ENCODE data around the gene GUCY1A2.
"Not testable (repeated sequence)": the region's sequence is repeated elsewhere in the genome, so short reads cannot be mapped to it uniquely, and the experiment has no call there.

The GUCY1A2 gene

DNA sequence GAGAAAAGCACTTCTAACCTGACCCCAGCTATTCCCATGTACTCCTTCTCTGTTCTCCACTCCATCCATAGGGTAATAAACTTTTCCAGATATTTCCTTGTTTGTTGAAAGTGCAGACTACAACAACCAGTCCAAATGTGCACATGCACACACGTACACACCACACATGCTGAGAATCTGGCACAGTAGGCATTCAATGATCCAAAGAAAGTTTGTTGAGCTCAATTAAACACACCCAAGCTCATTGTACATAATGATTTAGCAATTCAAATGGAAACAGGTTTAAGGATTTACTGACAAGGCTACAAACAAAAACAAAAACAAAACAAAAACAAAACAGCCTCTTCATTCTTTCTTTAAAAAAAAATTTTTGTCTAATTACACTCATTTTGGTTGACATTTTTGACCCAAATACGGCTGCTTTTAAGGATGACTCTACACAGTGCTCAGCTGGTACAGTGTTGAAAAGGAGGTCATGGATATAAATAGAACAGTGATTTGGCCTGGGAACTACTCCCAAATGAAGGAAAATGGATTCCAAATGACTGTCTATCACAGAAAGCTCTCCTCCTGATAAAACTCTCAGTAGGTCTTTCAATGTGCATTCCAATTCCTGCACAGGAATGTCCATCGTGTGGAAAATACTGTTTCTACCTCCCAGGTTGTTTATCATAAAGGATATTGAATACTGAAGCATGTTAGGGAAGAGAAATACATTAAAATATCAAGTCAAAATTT lies 232.2 kb downstream of the GUCY1A2 start:
- Histone ChIP-seq H3K27ac (ENCODE audit: poor library complexity, severe bottlenecking) (no peak overlapping the region), H3K27me3 (ENCODE audit: insufficient read depth, poor library complexity, severe bottlenecking) (no peaks in the 10 kb centered on the region), H3K36me3 (ENCODE audit: low read depth) (no peaks in the 10 kb centered on the region), H3K4me3 (ENCODE audit: severe bottlenecking) (no peak overlapping the region), H3K9me3 (ENCODE audit: severe bottlenecking) (no peaks in the 10 kb centered on the region), H3K4me1 (ENCODE audit: insufficient read depth, poor library complexity, severe bottlenecking) (no peaks in the 10 kb centered on the region)
- ATAC-seq (ENCODE audit: low read depth) (no peak), DNase-seq (ENCODE audit: low spot score) (no peak)
- TF ChIP-seq, protein P1, sequence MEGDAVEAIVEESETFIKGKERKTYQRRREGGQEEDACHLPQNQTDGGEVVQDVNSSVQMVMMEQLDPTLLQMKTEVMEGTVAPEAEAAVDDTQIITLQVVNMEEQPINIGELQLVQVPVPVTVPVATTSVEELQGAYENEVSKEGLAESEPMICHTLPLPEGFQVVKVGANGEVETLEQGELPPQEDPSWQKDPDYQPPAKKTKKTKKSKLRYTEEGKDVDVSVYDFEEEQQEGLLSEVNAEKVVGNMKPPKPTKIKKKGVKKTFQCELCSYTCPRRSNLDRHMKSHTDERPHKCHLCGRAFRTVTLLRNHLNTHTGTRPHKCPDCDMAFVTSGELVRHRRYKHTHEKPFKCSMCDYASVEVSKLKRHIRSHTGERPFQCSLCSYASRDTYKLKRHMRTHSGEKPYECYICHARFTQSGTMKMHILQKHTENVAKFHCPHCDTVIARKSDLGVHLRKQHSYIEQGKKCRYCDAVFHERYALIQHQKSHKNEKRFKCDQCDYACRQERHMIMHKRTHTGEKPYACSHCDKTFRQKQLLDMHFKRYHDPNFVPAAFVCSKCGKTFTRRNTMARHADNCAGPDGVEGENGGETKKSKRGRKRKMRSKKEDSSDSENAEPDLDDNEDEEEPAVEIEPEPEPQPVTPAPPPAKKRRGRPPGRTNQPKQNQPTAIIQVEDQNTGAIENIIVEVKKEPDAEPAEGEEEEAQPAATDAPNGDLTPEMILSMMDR (IDR thresholded peaks at IDR 0.05; ENCODE audit: poor library complexity, severe bottlenecking), result no peak

DNA sequence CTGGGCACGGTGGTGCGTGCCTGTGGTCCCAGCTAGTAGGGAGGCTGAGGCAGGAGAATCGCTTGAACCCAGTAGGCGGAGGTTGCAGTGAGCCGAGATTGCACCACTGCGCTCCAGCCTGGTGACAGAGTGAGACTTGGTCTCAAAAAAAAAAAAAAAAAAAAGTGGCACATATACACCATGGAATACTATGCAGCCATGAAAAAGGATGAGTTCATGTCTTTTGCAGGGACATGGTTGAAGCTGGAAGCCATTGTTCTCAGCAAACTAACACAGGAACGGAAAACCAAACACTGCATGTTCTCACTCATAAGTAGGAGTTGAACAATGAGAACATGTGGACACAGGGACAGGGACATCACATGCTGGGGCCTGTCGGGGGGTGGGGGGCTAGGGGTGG lies 241.0 kb downstream of the GUCY1A2 start:
- H3K27ac ChIP-seq (ENCODE audit: poor library complexity, severe bottlenecking); H3K4me3 ChIP-seq (ENCODE audit: severe bottlenecking); H3K27me3 ChIP-seq (ENCODE audit: insufficient read depth, poor library complexity, severe bottlenecking); ATAC-seq (ENCODE audit: low read depth); DNase-seq (ENCODE audit: low spot score); H3K9me3 ChIP-seq (ENCODE audit: severe bottlenecking); H3K36me3 ChIP-seq (ENCODE audit: low read depth); H3K4me1 ChIP-seq (ENCODE audit: insufficient read depth, poor library complexity, severe bottlenecking): not testable (repeated sequence)

DNA sequence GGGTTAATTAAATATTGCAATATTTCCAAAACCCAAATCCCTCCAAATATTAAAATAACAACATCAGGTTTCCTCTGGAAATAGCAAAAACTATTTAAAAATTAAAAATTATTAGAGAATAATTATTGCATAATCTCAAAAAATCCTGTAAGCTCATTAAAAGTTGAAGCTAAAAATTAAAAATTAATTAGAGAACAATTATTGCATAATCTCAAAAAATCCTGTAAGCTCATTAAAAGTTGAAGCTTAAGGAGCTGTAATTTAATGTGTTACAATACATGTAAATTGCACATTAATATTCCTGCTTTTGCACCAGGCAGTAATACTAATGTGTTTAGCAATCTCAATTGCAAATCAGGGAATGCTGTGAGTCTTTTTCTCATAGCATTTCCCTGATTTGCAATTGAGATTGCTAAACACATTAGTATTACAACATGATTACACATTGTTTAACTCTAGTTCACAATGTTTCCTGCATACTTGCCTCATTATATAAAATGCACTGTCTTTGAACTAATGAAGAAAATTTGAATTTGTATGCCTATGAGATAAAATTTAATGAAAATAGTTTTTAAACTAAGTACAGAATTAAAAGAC lies 247.7 kb downstream of the GUCY1A2 start:
- Histone ChIP-seq H3K27me3 (ENCODE audit: insufficient read depth, poor library complexity, severe bottlenecking) (peaks cover 5% of the 10 kb centered on the region), H3K36me3 (ENCODE audit: low read depth) (no peaks in the 10 kb centered on the region), H3K9me3 (ENCODE audit: severe bottlenecking) (no peaks in the 10 kb centered on the region), H3K4me1 (ENCODE audit: insufficient read depth, poor library complexity, severe bottlenecking) (no peaks in the 10 kb centered on the region), H3K4me3 (ENCODE audit: severe bottlenecking) (no peak overlapping the region), H3K27ac (ENCODE audit: poor library complexity, severe bottlenecking) (no peak overlapping the region)
- no peak for ATAC-seq (ENCODE audit: low read depth)
- no peak for DNase-seq (ENCODE audit: low spot score)
- TF ChIP-seq, protein P1 (IDR thresholded peaks at IDR 0.05; ENCODE audit: poor library complexity, severe bottlenecking), result no peak

DNA sequence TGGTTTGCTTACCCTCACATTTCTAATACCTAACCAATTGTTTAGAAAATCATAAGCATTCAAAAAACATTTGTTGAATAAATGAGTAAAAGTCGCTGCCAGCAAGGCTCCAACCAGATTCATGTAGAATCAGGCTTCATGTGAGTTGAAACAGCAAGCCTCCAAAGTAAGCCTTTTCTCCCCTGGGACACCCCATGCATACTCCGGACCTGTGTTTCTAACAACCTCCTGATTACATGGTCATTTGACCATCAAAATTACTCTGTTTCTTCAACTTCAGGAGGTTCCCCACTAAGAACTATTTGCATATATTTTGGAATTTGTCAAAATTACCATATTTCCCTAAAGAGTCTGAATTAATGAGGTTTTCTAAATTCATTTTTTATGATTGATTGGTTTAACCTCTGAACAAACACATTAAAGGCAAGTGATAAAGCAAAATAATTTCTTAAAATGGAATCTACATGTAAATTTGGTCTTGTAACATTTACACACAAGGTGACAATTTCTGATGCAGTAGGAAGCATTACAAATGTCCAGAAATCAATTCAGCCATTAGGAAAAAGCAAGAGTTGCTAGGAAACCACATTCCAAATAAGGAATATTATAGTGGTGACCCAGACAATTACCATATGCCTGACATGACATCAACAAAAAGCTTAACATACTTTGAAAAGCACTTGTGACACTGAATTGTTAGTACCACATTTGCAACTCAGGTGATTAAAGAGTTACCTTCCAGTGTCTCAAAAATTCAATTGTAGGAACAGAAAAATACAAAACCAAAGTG lies 252.6 kb downstream of the GUCY1A2 start:
- H3K4me1 ChIP-seq (ENCODE audit: insufficient read depth, poor library complexity, severe bottlenecking), result no peaks in the 10 kb centered on the region
- H3K36me3 ChIP-seq (ENCODE audit: low read depth), result no peaks in the 10 kb centered on the region
- DNase-seq (ENCODE audit: low spot score) (no peak), ATAC-seq (ENCODE audit: low read depth) (no peak)
- no peak overlapping the region for H3K4me3 ChIP-seq (ENCODE audit: severe bottlenecking)
- TF ChIP-seq, protein P1 (IDR thresholded peaks at IDR 0.05; ENCODE audit: poor library complexity, severe bottlenecking), result no peak
- H3K9me3 ChIP-seq (ENCODE audit: severe bottlenecking), result no peaks in the 10 kb centered on the region
- H3K27ac ChIP-seq (ENCODE audit: poor library complexity, severe bottlenecking), result no peak overlapping the region
- H3K27me3 ChIP-seq (ENCODE audit: insufficient read depth, poor library complexity, severe bottlenecking), result peaks cover 9% of the 10 kb centered on the region

DNA sequence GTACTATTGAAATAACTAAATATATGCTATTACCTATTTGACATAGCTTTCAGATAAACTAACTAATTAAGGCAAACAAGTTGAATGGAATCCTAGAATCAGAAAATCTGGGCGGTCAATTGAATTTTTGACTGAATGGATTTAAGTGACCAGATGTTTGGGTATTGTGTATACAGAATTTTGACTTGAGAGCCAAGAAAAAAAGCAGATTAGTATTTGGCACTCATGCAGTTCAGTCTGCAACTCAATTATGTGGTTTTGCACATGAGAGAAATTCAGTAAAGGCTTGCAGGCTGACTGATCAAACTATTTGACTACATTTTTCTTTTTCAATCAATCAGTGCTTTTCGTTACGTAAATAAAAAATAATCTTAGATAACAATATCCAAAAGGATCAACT lies 254.8 kb downstream of the GUCY1A2 start:
- Histone ChIP-seq H3K27ac (ENCODE audit: poor library complexity, severe bottlenecking) (no peak overlapping the region), H3K27me3 (ENCODE audit: insufficient read depth, poor library complexity, severe bottlenecking) (peaks cover 9% of the 10 kb centered on the region), H3K36me3 (ENCODE audit: low read depth) (no peaks in the 10 kb centered on the region), H3K9me3 (ENCODE audit: severe bottlenecking) (no peaks in the 10 kb centered on the region), H3K4me1 (ENCODE audit: insufficient read depth, poor library complexity, severe bottlenecking) (no peaks in the 10 kb centered on the region), H3K4me3 (ENCODE audit: severe bottlenecking) (no peak overlapping the region)
- no peak for ATAC-seq (ENCODE audit: low read depth)
- no peak for DNase-seq (ENCODE audit: low spot score)
- TF ChIP-seq, protein P1 (IDR thresholded peaks at IDR 0.05; ENCODE audit: poor library complexity, severe bottlenecking), result no peak

Measured in RWPE2 (cell line).